ENCODE data around the gene SLC22A17. TPM values are rescaled to one million over a fixed set of nuclear protein-coding genes. Genes with fewer than 3 reads are reported as not detected.

Gene SLC22A17
- total RNA-seq, 1 experiment from 2014 or later = 5.9 TPM

GRCh38 chr14:23377198-23377550 lies 24.5 kb upstream of the SLC22A17 start:
- no TSS peak for BruUV-seq (replicated peaks)
- no peaks in the 10 kb centered on the region for H4K20me1 ChIP-seq (ENCODE audit: insufficient read depth)
- ATAC-seq (no peak), DNase-seq (ENCODE audit: low read depth, low spot score) (no peak)
- no peak overlapping the region for H3K4me2 ChIP-seq (ENCODE audit: low read length)
- H3K27ac ChIP-seq (ENCODE audit: low read depth, low read length) = no peak overlapping the region
- no peaks in the 10 kb centered on the region for H3K36me3 ChIP-seq (ENCODE audit: control insufficient read depth in 1 of 2, insufficient read depth in 2 of 2, low read length in 2 of 2)
- ChIA-PET RAD21 (ENCODE audit: low non-redundant PET in 1 of 2, low total read pairs in 2 of 2, uncharacterized antibody in 2 of 2, unreplicated experiment in 2 of 2) (no interaction called here), CTCF (no interaction called here), POLR2A (no interaction called here)
- H3K9me2 ChIP-seq (ENCODE audit: insufficient read depth) = no peaks in the 10 kb centered on the region
- H3K27me3 ChIP-seq (ENCODE audit: insufficient read depth, low read length) = 0 out of 2 replicates have a peak, but pooled peaks cover 6% of the 10 kb centered on the region
- no peaks in the 10 kb centered on the region for H3K79me2 ChIP-seq (ENCODE audit: insufficient read depth, low read length)
- H2AFZ ChIP-seq (ENCODE audit: low read depth, low read length, poor library complexity, severe bottlenecking) = no peak overlapping the region
- H3K4me1 ChIP-seq (ENCODE audit: control insufficient read depth in 1 of 2, insufficient read depth in 2 of 2, low read length in 2 of 2) = no peaks in the 10 kb centered on the region
- intact Hi-C loops (cut with micrococcal nuclease) = no loop called here
- H3K9ac ChIP-seq (ENCODE audit: low read length) = no peak overlapping the region
- no peak overlapping the region for H3K4me3 ChIP-seq (replicated peaks in 1 of 2; ENCODE audit: low read depth in 1 of 2, low read length in 2 of 2)
- TF ChIP-seq ZFX (IDR thresholded peaks at IDR 0.05) (no peak), FOSL1 (IDR thresholded peaks at IDR 0.05; ENCODE audit: low read depth) (no peak), ZBTB33 (IDR thresholded peaks at IDR 0.05; ENCODE audit: extremely low read depth, insufficient replicate concordance, low read length) (no peak), SIN3A (IDR thresholded peaks at IDR 0.05; ENCODE audit: low read depth) (no peak), ATF3 (IDR thresholded peaks at IDR 0.05) (no peak), EZH2phosphoT487 (IDR thresholded peaks at IDR 0.05; ENCODE audit: borderline replicate concordance) (no peak), CBX3 (IDR thresholded peaks at IDR 0.05; ENCODE audit: low read depth) (no peak), RAD21 (IDR thresholded peaks at IDR 0.05; ENCODE audit: low read depth) (no peak), YY1 (IDR thresholded peaks at IDR 0.05; ENCODE audit: extremely low read depth, insufficient replicate concordance, low read depth, low read length) (no peak), MAX (IDR thresholded peaks at IDR 0.05) (no peak), EGR1 (IDR thresholded peaks at IDR 0.05; ENCODE audit: low read depth) (no peak), CEBPB (IDR thresholded peaks at IDR 0.05; ENCODE audit: low read depth) (no peak), CTCF (IDR thresholded peaks at IDR 0.05 in 2 of 3, conservative IDR thresholded peaks at IDR 0.05 in 1 of 3; ENCODE audit: borderline replicate concordance in 1 of 3, insufficient read depth in 1 of 3, low read depth in 2 of 3, low read length in 2 of 3) (no peak)
- H3K9me3 ChIP-seq (ENCODE audit: control insufficient read depth in 1 of 2, insufficient read depth in 1 of 2, low read depth in 1 of 2, low read length in 2 of 2) = no peaks in the 10 kb centered on the region
